Suprapubic skin (tissue), 4 donors: Measurements from ENCODE around the gene IFI27L2. TPM values are rescaled to one million over a fixed set of nuclear protein-coding genes. Genes with fewer than 3 reads are reported as not detected.

ENCODE experiments used
- DNase-seq, 2 donors: peaks; one replicate each; pipeline ENCODE4 v3.0.0-alpha.2; 2019; ENCODE audit warnings: low spot score in 2 of 2
- H3K27ac ChIP-seq: fragments of 200-600 bp; sonication (generic); one replicate; pipeline ENCODE4 v1.5.1; 2019
- H3K27me3 ChIP-seq: fragments of 200-600 bp; sonication (generic); one replicate; pipeline ENCODE4 v1.5.1; 2019
- H3K36me3 ChIP-seq: fragments of 200-600 bp; sonication (generic); one replicate; pipeline ENCODE4 v1.5.1; 2019
- H3K4me1 ChIP-seq: fragments of 200-600 bp; sonication (generic); one replicate; pipeline ENCODE4 v1.5.1; 2019
- H3K4me3 ChIP-seq: fragments of 200-600 bp; sonication (generic); one replicate; pipeline ENCODE4 v1.5.1; 2019; ENCODE audit warnings: mild to moderate bottlenecking
- H3K9me3 ChIP-seq: fragments of 200-600 bp; sonication (generic); one replicate; pipeline ENCODE4 v1.5.1; 2019
- EP300 ChIP-seq: sonication (generic); formaldehyde crosslinking; IDR thresholded peaks from one replicate; pipeline ENCODE4 v1.6.1; 2017; ENCODE audit warnings: antibody characterized with exemption
- POLR2A ChIP-seq, 2 donors: fragments of 450-650 bp; IDR thresholded peaks; one replicate each; pipeline ENCODE4 v1.6.1; 2017; ENCODE audit warnings: antibody characterized with exemption in 2 of 2, mild to moderate bottlenecking in 2 of 2, moderate library complexity in 2 of 2
- POLR2AphosphoS5 ChIP-seq, 3 donors: sonication (generic); formaldehyde crosslinking; IDR thresholded peaks; one replicate each; pipeline ENCODE4 v1.6.1; 2017; ENCODE audit warnings: antibody characterized with exemption in 3 of 3
- WGBS: methylation state at CpG from one replicate; pipeline ENCODE4 v1.1.5; 2018; 5-methylcytosine and 5-hydroxymethylcytosine counted together
- total RNA-seq, 4 donors: library from RNA; depleted of rRNA; stranded (reverse); fragments of >200 nt; gene quantifications; one replicate each; pipeline ENCODE4 v1.1.0, GENCODE V29; 2016
- TF ChIP-seq, protein P1 (sequence below), 2 donors: fragments of 200-600 bp in 1 of 2; fragments of 450-650 bp in 1 of 2; sonication (generic) in 1 of 2; IDR thresholded peaks; one replicate each; pipeline ENCODE4 v1.5.1; 2016 to 2019; ENCODE audit warnings: antibody characterized with exemption in 2 of 2, mild to moderate bottlenecking in 1 of 2, moderate library complexity in 1 of 2

IFI27L2 gene
- total RNA-seq, 4 donors from 2014 or later: 29.9 to 87.6 (median 61.1) TPM

- no peaks in the 10 kb centered on the region for H3K36me3 ChIP-seq
- peaks cover 13% of the 10 kb centered on the region for H3K27me3 ChIP-seq
- H3K9me3 ChIP-seq: no peaks in the 10 kb centered on the region
- peaks cover 27% of the 10 kb centered on the region for H3K4me1 ChIP-seq
- H3K4me3 ChIP-seq: peak overlapping the region; percentile 77
- DNase-seq: peak in 1 of 2 donors; percentile 68
- H3K27ac ChIP-seq: no peak overlapping the region
- 0% methylated on average over 4 of the region's 39 CpGs for WGBS
- TF ChIP-seq EP300 (no peak), POLR2A (IDR thresholded peaks at IDR 0.05) (no peak), POLR2AphosphoS5 (IDR thresholded peaks at IDR 0.05) (no peak)
- TF ChIP-seq, protein P1, sequence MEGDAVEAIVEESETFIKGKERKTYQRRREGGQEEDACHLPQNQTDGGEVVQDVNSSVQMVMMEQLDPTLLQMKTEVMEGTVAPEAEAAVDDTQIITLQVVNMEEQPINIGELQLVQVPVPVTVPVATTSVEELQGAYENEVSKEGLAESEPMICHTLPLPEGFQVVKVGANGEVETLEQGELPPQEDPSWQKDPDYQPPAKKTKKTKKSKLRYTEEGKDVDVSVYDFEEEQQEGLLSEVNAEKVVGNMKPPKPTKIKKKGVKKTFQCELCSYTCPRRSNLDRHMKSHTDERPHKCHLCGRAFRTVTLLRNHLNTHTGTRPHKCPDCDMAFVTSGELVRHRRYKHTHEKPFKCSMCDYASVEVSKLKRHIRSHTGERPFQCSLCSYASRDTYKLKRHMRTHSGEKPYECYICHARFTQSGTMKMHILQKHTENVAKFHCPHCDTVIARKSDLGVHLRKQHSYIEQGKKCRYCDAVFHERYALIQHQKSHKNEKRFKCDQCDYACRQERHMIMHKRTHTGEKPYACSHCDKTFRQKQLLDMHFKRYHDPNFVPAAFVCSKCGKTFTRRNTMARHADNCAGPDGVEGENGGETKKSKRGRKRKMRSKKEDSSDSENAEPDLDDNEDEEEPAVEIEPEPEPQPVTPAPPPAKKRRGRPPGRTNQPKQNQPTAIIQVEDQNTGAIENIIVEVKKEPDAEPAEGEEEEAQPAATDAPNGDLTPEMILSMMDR (IDR thresholded peaks at IDR 0.05): no peak
Observed at GRCh38 chr14:94174604-94175010, 45.2 kb upstream of the IFI27L2 start.

GRCh38 chr14:94173885-94174603 lies 44.6 kb upstream of the IFI27L2 start, which contains the start of gene PPP4R4:
TSS of gene PPP4R4 (plus strand) at chr14:94174322. CDS start at chr14:94174466, 144 bp downstream.
- Histone ChIP-seq H3K27me3 (peaks cover 13% of the 10 kb centered on the region), H3K4me1 (peaks cover 27% of the 10 kb centered on the region), H3K27ac (peak within 1 kb of the TSS; percentile 41), H3K9me3 (no peaks in the 10 kb centered on the region), H3K36me3 (no peaks in the 10 kb centered on the region), H3K4me3 (peak within 1 kb of the TSS; percentile 77)
- DNase-seq: peak; percentile 89 to 92
- WGBS: 0% methylated on average over 13 of the region's 84 CpGs
- TF ChIP-seq EP300 (no peak), POLR2A (IDR thresholded peaks at IDR 0.05) (no peak), POLR2AphosphoS5 (IDR thresholded peaks at IDR 0.05) (no peak)
- TF ChIP-seq, protein P1 (IDR thresholded peaks at IDR 0.05): no peak

- Histone ChIP-seq H3K36me3 (no peaks in the 10 kb centered on the region), H3K9me3 (no peaks in the 10 kb centered on the region), H3K27me3 (peaks cover 13% of the 10 kb centered on the region), H3K27ac (peak overlapping the region; percentile 41), H3K4me1 (peaks cover 27% of the 10 kb centered on the region), H3K4me3 (peak overlapping the region; percentile 77)
- under 1% methylated on average over 16 of the region's 20 CpGs for WGBS
- DNase-seq: no peak
- TF ChIP-seq, protein P1 (IDR thresholded peaks at IDR 0.05): no peak
- TF ChIP-seq POLR2AphosphoS5 (IDR thresholded peaks at IDR 0.05) (no peak), EP300 (no peak), POLR2A (IDR thresholded peaks at IDR 0.05) (no peak)
Observed at GRCh38 chr14:94173471-94173884, 44.1 kb upstream of the IFI27L2 start.

DNA sequence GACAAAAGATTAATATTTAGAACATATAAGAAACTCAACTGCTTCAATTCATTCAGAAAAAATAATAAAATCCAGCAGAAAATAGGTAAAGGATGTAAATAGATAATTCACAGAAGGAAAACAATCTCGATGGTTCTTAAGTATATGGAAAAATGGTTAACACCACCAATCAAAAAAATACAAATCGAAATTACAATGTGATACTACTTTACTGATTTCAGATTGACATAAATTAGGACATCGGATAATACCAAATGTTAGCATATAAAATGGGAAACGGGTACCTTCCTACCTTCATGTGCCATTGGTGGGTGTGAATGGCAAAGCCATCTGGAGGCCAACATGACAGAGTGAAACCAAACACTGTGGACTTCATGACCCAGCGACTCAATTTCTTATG lies 43.1 kb upstream of the IFI27L2 start:
- no peak for DNase-seq
- TF ChIP-seq EP300: no peak
- TF ChIP-seq, protein P1 (IDR thresholded peaks at IDR 0.05): no peak
- no peak for TF ChIP-seq POLR2AphosphoS5 (IDR thresholded peaks at IDR 0.05)
- no peak for TF ChIP-seq POLR2A (IDR thresholded peaks at IDR 0.05)
- Histone ChIP-seq H3K9me3 (no peaks in the 10 kb centered on the region), H3K36me3 (no peaks in the 10 kb centered on the region), H3K27ac (no peak overlapping the region), H3K4me1 (peaks cover 27% of the 10 kb centered on the region), H3K4me3 (no peak overlapping the region), H3K27me3 (peaks cover 13% of the 10 kb centered on the region)
- 80% methylated on average over 5 of the region's 5 CpGs for WGBS

DNA sequence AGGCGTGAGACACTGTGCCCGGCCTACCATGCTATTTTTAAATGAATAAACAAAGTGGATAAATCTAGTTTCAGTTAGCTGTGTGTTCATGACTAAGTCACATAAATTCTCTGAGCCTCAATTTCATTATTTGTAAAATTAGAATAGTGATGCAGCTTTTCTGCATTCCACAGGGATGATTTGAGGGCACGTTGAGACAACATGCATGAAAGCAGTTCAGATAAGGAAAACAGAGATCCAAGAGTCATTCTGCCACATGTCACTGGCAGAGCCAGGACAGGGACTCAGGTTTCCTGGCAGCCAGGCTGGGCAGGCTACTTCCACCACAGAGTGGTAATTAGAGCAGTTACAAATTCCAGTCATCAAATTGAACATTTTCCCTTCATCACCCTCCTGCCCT lies 41.8 kb upstream of the IFI27L2 start:
- no peak for DNase-seq
- no peak overlapping the region for H3K27ac ChIP-seq
- 22% methylated on average over 3 of the region's 3 CpGs for WGBS
- H3K4me1 ChIP-seq: peaks cover 24% of the 10 kb centered on the region
- no peak for TF ChIP-seq POLR2A (IDR thresholded peaks at IDR 0.05)
- no peak for TF ChIP-seq EP300
- TF ChIP-seq POLR2AphosphoS5 (IDR thresholded peaks at IDR 0.05): no peak
- TF ChIP-seq, protein P1 (IDR thresholded peaks at IDR 0.05): no peak
- H3K9me3 ChIP-seq: no peaks in the 10 kb centered on the region
- no peaks in the 10 kb centered on the region for H3K36me3 ChIP-seq
- H3K27me3 ChIP-seq: peaks cover 13% of the 10 kb centered on the region
- H3K4me3 ChIP-seq: no peak overlapping the region
